Measurements from ENCODE around the gene KLHL41.

DNA sequence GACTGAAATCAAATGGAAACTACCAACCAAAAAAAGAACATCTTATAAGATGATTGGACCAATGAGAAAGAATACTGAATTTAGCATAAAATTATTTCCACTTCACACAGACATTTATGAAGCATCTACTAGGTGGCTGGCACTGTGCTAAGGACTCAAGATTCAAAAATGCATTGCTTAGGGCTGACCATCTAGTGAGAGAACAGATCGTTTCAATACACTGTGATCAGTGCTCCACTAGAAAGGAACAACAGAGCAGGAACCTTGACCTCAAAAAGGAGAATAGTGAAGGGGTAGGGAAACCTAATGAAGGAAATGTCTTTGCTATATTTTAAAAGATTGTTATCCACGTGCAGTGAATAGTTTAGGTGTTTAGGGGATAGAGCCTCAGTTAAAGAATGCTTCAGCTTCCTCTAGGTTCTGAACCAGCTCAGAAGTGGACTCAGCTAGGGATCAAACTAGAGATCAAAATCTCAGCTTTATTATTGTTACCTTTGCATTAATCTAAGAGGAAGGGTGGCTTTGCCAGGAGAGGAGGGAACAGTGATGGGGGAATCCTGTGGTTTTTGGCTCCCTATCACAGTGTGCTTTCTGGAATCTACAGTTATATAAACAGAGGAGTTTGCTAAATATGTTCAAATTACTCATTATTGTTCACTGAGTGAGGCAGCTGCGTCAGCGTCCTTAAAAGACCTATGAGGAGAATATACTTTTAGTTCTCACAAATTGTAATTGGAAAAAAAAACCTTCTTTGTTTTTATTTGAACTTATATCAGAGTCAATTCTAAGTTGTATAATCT lies 46.4 kb upstream of the KLHL41 start:
- TF ChIP-seq CTCF (IDR thresholded peaks at IDR 0.05) (no peak), POLR2AphosphoS5 (IDR thresholded peaks at IDR 0.05) (no peak)
